ENCODE results near the gene CLEC17A.

DNA sequence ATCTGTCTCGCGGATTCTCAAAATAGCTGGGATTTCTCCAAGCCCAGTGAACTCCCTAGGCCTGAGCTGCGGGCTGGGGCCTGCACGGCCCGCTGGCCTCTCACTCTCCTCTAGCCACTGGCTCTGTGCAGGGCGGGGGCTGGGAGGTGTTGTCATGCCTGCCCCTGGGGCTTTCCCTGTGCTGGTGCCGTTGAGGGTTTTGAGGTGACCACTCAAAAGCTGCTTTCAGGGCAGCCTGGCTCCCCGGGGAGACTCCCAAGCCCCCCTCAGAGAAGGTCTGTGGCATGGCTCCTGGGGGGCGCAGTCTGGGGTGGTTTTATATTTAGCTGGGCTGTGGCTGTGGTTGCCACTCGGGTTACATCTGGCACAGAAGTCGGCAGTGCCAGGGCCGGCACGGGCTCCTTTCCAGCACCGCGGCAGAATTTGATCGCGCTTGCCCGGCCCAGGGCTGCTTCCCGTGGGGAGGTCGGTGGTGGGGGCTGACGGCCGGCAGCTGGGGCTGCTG, 21.0 kb upstream of the CLEC17A start:
- no peak for TF ChIP-seq EZH2 (IDR thresholded peaks at IDR 0.05; ENCODE audit: borderline replicate concordance, insufficient read depth, low read depth, low read length, poor library complexity, severe bottlenecking)
- TF ChIP-seq, protein P1, sequence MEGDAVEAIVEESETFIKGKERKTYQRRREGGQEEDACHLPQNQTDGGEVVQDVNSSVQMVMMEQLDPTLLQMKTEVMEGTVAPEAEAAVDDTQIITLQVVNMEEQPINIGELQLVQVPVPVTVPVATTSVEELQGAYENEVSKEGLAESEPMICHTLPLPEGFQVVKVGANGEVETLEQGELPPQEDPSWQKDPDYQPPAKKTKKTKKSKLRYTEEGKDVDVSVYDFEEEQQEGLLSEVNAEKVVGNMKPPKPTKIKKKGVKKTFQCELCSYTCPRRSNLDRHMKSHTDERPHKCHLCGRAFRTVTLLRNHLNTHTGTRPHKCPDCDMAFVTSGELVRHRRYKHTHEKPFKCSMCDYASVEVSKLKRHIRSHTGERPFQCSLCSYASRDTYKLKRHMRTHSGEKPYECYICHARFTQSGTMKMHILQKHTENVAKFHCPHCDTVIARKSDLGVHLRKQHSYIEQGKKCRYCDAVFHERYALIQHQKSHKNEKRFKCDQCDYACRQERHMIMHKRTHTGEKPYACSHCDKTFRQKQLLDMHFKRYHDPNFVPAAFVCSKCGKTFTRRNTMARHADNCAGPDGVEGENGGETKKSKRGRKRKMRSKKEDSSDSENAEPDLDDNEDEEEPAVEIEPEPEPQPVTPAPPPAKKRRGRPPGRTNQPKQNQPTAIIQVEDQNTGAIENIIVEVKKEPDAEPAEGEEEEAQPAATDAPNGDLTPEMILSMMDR (IDR thresholded peaks at IDR 0.05) = no peak

All from B cell (primary cell).